CD4-positive, alpha-beta T cell treated with Interleukin-12 subunit alpha and Interleukin-12 subunit beta, for 1 hour (primary cell): ENCODE measurements around the gene MRPL9.
"Not testable (repeated sequence)": the region's sequence is repeated elsewhere in the genome, so short reads cannot be mapped to it uniquely, and the experiment has no call there.

Experiments used
- DNase-seq: peaks from one replicate; pipeline ENCODE4 v3.0.0-alpha.2; 2020

The MRPL9 gene

GRCh38 chr1:151782741-151783140 lies 19.4 kb upstream of the MRPL9 start:
- DNase-seq, result no peak

GRCh38 chr1:151782026-151782425 lies 18.7 kb upstream of the MRPL9 start:
- not testable (repeated sequence) for DNase-seq

- not testable (repeated sequence) for DNase-seq
Observed at GRCh38 chr1:151780736-151781135, 17.4 kb upstream of the MRPL9 start.

GRCh38 chr1:151779852-151780251 lies 16.6 kb upstream of the MRPL9 start:
- no peak for DNase-seq

- DNase-seq, result no peak
Observed at GRCh38 chr1:151777317-151777716, 14.0 kb upstream of the MRPL9 start.

GRCh38 chr1:151776665-151777062 lies 13.4 kb upstream of the MRPL9 start:
- no peak for DNase-seq

GRCh38 chr1:151775894-151776664 lies 12.8 kb upstream of the MRPL9 start:
- no peak for DNase-seq

- no peak for DNase-seq
Observed at GRCh38 chr1:151774256-151774922, 11.1 kb upstream of the MRPL9 start.

- no peak for DNase-seq
Observed at GRCh38 chr1:151773702-151774101, 10.4 kb upstream of the MRPL9 start.

- DNase-seq, result not testable (repeated sequence)
Observed at GRCh38 chr1:151769270-151769669, 6.0 kb upstream of the MRPL9 start.

GRCh38 chr1:151768351-151769066 lies 5.2 kb upstream of the MRPL9 start:
- not testable (repeated sequence) for DNase-seq

GRCh38 chr1:151763990-151764389 lies 694 bp upstream of the MRPL9 start:
- no peak for DNase-seq

- DNase-seq, result no peak
Observed at GRCh38 chr1:151760597-151761385, 2.5 kb downstream of the MRPL9 start.

- DNase-seq, result no peak
Observed at GRCh38 chr1:151759241-151759640, 4.1 kb downstream of the MRPL9 start.

GRCh38 chr1:151756291-151756690 lies 7.0 kb downstream of the MRPL9 start:
- no peak for DNase-seq

GRCh38 chr1:151741516-151741915 lies 21.8 kb downstream of the MRPL9 start:
- no peak for DNase-seq

GRCh38 chr1:151739590-151740355 lies 23.5 kb downstream of the MRPL9 start:
- no peak for DNase-seq

GRCh38 chr1:151737479-151737878 lies 25.8 kb downstream of the MRPL9 start:
- no peak for DNase-seq

- no peak for DNase-seq
Observed at GRCh38 chr1:151737026-151737425, 26.3 kb downstream of the MRPL9 start.

GRCh38 chr1:151733995-151734394 lies 29.3 kb downstream of the MRPL9 start:
- DNase-seq, result not testable (repeated sequence)

- DNase-seq, result no peak
Observed at GRCh38 chr1:151733126-151733525, 30.2 kb downstream of the MRPL9 start.

GRCh38 chr1:151729966-151730291 lies 33.4 kb downstream of the MRPL9 start:
- no peak for DNase-seq
